ENCODE results near the gene CEP85L.

The CEP85L gene

DNA sequence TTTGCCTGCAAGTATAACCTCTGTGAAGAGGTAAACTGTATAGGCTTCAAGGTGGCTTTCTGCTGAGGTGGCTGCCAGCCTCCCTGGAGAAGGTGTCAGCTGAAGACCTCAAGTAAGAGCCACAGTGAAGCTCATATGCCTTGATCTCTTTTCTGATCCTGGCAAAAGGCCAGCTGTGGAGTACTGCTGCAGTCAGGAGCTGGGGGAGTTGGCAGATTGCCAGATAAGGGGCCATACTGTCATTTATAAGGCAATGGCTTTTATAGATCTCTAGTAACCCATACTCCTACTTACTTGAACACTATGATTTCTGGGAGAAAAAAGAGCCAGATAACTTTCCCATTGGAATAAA is 8.8 kb upstream of the CEP85L start:
- peak; percentile 37 for DNase-seq (ENCODE audit: low read depth)

DNA sequence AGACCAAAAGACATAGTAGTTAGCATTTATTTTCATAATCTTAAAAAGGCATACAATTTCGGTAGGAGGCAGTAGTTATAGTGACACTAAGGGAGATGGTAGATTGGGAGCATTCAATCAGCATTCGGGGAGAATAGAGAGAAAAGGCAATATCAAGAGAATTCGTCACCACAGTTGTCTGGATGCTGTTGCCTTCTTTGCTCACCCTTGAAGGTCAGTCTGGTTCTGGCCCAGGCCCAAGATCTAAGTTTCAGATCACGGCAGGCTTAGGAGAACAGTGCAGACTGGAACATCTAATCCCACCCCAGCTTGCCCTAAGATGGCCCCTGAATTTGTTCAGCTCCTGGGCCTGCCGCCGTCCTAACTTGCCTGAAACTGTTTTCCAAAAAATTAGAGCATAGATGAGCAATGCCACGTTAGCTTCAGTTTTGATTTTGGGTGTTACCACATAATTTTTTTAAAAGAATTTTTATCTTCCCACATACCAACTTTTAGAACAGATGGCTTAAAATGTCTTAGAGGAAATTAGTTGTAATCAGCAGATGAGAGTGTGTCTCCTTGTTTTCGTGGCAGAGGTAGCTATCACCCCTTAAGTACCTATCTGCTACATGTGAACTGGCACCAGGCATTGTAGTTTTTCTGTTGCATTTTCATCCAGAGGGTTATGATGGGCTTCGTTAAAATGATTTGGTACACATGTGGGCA is 8.3 kb upstream of the CEP85L start:
- DNase-seq (ENCODE audit: low read depth), result no peak

DNA sequence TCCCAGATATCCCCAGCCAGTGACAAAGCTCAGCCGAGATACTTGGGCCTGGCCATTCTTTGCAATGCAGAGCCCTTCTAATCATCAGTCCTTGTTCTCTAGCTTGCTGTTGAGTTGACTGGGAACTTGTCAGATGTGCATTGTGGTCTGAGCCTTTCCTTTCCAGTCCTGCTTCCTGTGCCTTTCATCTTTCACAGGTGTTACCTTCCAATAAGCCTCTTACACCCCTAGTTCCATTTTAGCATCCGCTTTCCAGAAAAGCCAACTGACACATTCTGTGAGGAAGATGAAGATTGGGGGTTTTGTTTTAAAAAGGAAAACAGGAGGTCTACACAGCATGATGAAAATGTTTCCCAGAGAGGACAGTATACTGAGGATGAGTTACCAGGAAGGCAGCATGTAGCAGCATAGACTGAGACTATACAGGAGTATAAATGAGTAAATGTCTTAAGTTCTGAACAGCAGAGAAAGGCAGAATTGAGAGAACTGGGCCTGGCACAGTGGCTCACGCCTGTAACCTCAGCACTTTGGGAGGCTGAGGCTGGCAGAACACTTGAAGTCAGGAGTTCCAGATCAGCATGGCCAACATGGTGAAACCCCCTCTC is 5.6 kb upstream of the CEP85L start:
- no peak for DNase-seq (ENCODE audit: low read depth)

DNA sequence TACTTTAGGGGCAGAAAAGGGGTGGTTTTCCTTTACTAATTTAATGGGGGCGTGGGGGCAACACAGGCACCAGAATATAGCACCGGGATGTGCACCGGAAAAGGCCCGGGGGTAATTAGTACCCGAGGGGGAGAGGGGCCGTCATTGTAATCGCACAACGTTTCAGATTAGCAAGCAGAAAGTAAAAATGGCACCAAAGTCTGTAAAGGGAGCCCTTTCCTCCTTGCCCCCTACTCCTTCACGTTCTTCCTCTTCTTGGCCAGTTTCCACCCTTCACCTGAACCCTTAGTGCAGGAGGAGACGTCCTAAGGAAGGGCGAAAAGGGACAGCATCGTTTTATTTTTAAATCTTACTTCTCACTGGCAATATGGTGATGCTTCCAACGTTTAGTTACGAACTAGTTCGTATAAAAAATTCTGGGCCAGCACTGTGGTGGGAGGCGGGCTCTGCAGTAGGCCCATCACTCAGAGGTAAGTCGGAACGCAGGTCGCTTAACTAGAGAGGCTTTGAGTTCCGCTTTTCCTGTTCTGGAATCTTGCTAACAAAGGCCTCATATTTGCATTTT is 742 bp upstream of the CEP85L start:
- DNase-seq (ENCODE audit: low read depth), result no peak

DNA sequence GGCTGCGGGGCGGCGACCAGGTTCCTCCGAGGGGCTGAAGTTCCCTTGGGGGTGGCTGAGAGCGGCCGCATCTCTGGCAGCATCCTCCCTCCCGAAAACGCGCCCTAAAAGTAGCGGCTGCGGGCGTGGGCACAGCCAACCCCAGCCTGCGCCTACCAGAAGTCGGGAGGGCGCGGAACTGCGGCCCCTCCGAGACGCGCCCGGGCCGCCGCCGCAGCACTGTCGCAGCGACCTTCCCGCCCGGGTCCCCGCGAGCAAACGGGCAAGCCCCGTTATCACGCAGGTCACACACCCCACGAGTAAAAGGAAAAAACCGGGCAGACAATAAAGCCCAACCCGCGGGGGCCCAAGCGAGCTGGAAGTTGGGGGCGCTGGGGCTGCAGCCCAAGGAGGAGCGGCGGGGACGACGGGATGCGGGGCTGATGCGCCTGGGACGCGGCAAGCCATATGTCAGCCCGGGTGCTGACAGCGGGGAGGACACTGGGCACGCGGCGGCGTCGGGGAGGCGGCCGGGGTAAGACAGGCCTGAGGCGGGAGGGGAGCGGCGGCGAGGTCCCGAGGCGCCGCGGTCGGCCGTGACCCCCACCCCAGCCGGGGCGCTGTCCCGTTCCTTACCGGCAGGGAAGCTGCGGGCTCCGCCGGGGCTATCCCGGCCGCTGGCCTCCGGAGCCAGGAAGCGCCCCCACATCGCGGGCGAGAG is 659 bp downstream of the CEP85L start:
- DNase-seq (ENCODE audit: low read depth), result no peak

DNA sequence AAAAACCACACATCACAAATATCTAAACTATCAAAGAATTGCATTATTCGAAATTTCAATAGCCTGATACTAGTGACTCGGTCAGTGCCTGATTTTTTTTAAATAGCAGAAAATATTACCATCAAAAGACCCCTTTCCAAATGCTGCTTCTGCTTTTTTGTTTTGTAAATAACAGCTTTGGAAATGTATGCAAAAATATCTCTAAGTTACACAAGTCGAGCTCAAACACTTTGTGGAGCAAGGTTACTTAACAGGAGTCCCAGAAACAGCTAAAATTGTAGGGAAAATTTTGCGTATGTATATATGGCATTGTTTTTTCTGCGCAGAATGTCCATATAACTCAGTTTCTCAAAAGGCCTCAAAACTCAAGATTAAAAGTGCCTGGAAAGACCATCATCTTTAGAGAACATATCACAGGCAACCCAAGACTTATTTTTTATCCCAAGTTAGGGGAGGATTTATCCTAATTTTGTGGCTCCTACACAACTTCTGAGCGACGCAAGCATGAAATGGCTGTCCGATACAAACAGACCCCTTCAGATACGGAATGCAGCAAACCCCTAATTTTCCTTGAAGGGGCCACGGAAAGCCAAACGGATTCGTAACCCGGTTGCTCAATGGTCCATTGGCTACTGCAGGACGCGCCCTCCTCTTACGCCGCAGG is 1.3 kb downstream of the CEP85L start:
- no peak for DNase-seq (ENCODE audit: low read depth)

DNA sequence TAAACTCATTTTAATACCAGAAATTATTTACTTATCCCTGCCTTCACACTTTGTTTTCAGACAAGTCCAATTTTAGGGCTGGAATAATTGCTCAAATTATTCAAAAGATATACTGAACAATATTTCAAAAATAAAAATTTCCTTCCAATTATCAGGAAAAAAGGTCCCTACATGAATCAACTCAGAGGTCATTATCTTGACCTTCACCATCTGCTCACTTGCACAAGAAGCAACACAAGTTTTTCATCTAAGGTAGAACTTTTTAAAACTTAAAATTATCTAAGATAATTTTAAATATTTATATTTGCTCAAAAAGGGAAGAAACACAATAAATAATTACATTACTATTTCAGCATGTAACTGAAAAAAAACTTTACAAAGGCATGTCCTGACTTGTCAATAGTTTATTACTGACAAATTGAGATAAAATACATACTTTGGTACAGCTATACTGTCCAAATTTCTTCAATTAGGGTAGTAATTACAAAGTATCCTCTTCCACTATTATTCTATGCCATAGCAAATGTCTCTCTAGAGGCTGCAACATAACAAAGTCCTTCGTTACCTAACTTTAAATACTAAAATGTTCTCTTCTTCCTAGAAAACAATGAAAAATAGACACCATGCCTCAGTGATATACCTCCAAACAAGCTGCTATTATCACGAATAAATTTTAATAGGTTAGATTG is 2.4 kb downstream of the CEP85L start:
- DNase-seq (ENCODE audit: low read depth), result no peak

DNA sequence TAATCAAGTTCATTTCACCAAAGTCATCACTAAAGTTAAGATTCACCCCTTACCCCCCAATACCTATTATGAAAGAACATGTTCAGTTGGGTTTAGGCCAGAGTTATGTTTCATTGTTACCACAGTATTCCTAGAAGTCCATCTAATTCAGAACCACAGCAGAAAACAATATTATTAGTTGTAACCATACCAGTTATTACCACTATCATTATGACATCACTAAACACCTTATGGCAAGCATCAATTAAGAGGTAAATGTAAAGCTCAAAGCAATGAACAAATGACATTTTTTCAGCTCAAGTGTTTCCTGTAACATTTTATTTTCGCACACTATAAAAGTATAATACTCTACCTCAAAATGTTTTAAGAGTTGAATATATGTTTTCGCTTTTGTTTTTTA is 4.4 kb downstream of the CEP85L start:
- no peak for DNase-seq (ENCODE audit: low read depth)

DNA sequence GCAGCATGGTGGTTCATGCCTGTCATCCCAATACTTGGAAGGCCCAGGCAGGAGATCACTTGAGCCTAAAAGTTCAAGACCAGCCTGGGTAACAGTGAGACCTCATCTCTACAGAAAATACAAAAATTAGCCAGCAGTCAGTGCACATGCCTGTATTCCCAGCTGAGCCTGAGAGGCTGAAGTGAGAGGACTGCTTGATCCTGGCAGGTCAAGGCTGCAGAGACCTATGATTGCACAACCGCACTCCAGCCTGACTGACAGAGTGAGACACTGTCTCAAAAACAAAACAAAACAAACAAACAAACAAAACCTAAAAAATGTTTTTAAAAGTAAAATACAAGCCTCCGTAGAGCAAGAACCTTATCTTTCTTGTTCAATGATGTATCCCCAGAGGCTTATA is 6.0 kb downstream of the CEP85L start:
- DNase-seq (ENCODE audit: low read depth), result no peak

DNA sequence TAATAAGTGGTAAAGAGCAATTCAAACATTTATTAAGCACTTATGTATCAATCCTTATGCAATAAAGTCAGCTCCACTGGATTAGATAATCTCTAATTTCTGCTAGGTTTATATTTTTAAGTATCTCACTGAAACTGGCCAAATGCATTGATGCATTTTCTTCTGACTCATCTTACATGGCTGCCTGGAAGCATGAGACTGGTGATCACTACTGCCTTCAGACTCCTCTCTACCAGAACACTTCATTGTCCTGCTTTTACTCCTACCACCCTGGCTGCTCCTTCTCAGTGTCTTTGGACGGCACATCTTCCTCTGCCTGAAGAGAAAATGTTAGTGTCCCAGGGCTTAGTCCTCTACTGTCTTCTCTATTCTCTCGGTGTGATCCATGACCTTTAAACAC is 7.4 kb downstream of the CEP85L start:
- no peak for DNase-seq (ENCODE audit: low read depth)

DNA sequence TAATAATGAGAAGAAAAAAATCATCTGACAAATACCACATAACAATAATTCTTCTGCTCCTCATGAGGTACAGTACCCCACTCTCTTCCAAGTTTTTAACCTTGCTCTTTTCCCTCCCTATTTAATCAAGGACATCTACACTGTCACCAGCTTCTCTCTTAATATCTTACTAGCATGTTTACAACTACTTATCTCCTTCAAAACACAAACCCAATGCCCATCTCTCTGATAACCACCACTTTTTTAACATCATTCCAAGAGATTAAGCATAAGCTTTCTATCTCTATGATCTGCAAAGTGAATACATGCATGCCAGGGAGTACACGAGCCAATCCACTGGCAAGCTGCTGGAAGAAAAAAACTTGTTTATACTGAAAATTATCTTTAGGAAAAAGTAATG is 10.3 kb downstream of the CEP85L start:
- no peak for DNase-seq (ENCODE audit: low read depth)

DNA sequence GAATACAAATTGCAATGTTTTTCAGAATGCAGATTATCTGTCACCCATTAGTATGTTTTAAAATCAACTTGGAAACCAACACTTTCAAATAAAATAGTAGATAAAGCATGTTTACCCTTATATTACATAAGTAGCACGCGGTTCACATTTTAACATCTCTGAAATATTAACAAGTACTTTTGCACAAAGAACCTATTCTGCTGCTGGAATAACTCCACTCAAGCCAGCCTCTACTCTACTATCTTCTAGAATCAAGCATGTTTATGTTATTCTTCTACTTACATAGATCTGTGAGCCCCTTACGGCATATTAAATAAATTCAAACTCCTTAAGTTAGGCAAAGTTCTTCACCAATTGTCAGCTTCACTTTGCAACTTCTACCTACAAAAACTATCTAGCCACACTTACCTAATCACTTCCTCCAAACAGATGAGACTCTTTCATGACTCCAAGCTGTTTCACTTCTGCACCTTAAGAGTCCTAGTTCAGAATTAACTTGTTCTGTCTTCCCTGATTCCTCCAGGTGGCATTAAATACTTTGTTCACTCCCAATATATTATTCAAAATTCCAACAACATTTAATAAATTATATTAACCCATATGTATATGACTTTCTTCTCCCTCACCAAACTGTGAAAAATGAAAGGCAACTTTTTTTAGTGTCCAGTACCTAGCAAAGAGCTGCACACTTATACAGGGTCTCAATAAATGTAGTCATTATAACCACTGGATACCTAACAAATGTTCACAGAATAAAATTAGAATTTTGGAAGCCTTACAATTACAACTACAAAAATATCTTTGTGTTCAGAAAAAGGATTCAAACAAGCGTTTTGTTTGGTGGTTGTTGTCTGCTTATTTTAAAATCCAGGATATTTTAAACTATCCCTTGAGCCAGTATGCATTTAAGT is 12.1 kb downstream of the CEP85L start:
- no peak for DNase-seq (ENCODE audit: low read depth)

DNA sequence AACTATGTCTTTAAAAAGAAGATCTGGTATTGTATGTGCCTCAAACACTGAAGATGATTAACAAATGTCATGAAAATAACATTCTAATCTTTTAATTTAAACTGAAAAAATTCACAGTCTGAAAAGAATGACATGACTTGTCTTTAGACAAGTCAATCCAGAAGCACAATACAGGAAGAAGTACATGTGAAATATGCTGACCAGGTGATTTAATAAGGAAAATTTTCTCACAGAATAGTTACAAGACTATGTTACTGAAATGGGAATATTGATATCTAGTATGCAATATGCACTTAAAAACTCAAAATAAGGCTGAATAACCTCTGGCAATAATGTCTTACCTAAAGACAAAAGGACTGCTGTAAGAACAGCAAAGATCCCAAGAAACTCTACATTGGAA is 13.1 kb downstream of the CEP85L start:
- DNase-seq (ENCODE audit: low read depth), result no peak

DNA sequence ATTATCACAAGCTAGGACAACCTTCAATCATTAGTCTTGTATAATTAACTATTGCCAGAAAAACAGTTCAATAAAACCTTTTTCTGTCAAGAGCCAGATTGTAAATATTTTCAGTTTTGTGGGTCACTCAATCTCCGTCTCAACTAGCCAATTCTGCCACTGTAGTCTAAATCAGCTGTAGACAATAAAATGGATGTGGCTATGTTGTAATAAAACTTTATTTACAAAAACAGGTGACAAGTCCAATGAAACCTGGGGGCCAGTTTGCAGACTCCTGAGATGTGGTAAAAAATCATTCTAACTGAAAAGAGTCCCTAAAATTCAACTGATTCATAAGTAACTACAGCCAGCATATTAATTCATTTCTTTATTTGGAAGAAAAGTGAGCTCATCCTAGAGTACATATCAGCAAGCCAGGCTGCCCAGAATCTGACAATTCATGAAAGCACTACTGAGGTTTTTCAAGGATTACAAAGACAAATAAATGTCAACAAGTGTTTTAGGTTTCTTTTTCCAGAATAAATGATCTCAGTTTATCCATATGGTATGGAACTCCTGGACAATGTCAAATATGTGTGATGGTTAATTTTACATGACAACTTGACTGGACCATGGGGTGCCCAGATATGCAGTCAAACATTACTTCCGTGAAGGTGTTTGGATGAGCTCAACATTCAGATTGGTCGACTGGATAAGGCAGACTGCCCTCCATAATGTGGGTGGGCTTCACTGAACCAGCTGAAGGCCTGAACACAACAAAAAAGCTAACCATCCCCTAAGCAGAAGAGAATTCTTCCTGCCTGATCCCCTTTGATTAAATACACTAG is 15.3 kb downstream of the CEP85L start:
- DNase-seq (ENCODE audit: low read depth), result no peak

DNA sequence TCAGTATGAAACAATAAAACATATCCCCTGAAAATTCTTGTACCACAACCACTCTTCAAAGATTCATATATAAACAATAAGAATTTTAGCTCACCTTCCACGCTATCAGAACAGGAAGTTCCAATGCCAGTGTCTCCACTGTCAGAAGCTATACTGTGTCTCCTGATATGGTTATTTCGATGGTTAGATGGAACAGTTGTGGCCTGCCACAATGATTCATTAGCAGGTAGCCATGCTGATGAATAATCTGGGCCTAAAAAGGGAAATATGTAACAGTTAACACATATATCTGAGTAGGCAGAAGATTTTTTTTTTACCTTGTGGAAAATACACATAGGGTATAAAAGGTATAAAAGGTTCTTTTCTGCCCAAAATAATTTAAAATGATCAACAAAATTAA is 19.0 kb downstream of the CEP85L start:
- no peak for DNase-seq (ENCODE audit: low read depth)

DNA sequence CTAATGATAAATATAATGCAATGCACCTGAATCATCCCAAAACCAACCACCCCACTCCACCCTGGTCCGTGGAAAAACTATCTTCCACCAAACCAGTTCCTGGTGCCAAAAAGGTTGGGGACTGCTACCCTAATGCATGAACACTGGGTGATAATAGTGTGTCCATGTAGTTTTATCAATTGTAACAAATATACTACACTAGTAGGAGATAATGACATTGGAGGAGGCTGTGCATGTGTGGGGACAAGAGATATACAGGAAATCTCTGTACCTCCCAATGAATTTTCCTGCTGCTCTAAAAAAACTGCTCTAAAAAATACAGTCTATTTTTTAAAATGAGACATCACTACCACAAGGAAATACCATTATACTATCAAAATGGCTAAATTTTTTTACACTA is 20.5 kb downstream of the CEP85L start:
- DNase-seq (ENCODE audit: low read depth), result no peak

DNA sequence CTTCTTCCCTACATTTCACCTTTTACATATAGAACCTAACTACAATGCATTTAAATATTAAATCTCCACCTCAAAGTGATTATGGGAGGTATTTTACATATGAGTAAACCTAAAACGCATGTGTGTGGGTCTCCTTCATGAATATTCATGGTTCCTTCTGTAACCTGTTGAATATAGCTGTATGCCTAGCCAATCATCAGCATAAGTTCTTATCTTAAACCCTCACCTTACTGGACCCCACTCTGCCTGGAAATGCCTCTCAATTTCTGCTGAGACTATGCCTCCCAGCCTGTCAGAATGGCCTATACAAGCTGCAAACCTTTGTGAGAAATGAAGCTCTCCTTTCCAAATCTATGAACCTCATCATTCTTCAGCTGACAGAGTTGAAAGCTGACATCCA is 21.3 kb downstream of the CEP85L start:
- DNase-seq (ENCODE audit: low read depth), result no peak

DNA sequence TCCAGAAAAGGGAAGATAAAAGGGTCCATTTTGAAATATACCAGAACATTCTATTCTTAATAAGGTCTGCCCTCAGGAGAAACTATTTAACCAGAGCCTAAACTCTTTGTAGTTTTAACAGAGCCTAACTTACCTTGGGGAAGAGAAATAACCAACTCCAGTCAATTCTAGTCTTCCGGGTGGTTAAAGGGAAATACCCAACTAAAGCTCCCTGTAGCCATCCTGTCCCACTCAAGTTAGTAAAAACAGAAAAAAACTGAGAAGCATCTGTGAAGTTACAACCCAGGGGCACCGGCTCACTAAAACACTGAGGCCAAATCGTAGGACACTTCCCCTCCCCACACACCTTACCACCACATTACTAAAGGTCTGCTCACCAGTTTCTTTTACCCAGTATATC is 23.7 kb downstream of the CEP85L start:
- DNase-seq (ENCODE audit: low read depth), result no peak

DNA sequence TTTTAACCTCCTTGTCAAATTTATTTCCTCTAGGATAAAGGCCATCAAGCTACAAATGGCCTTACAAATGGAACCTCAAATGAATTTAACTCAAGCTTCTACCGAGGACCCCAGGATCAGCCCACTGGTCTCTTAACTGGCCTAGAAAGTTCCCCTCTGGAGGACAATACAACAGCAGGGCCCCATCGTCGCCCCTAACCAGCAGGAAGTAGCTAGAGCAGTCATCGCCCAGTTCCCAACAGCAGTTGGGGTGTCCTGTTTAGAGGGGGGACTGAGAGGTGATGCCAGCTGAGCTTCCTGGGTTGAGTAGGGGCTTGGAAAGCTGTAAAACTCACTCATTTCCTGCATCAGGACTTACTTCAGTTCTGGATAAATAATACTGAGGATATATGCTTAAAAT is 25.6 kb downstream of the CEP85L start:
- DNase-seq (ENCODE audit: low read depth), result no peak

DNA sequence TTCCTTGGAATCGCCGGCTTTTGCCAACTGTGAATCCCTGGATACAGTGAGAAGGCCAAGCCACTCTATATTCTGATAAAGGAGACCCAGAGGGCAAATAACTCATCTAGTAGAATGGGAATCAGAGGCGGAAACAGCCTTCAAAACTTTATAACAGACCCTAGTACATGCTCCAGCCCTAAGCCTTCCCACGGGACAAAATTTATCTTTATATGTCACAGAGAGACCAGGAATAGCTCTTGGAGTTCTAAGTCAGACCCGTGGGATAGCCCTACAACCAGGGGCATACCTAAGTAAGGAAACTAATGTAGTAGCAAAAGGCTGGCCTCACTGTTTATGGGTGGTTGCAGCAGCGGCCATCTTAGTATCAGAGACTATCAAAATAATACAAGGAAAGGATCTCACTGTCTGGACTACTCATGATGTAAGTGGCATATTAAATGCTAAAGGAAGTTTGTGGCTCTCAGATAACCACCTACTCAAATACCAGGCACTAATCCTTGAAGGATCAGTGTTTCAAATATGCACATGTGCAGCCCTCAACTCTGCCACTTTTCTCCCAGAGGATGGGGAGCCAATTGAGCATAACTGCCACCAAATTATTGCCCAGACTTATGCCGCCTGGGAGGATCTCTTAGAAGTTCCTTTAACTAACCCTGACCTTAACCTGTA is 29.5 kb downstream of the CEP85L start:
- DNase-seq (ENCODE audit: low read depth), result no peak
